ENCODE data around the gene EXOC6B.

EXOC6B gene

GRCh38 chr2:72154386-72154975 is 671.4 kb downstream of the EXOC6B start:
- no peak for TF ChIP-seq CTCF (IDR thresholded peaks at IDR 0.05; ENCODE audit: low read depth, low read length)
- DNase-seq: no peak
- no peaks in the 10 kb centered on the region for H3K36me3 ChIP-seq
- H3K9me3 ChIP-seq (ENCODE audit: severe bottlenecking): no peaks in the 10 kb centered on the region
- peaks cover 11% of the 10 kb centered on the region for H3K27me3 ChIP-seq (ENCODE audit: insufficient read depth, low read depth, severe bottlenecking)
- no peak overlapping the region for H3K4me3 ChIP-seq (ENCODE audit: low read depth, low read length)
- no peak overlapping the region for H3K27ac ChIP-seq

DNA sequence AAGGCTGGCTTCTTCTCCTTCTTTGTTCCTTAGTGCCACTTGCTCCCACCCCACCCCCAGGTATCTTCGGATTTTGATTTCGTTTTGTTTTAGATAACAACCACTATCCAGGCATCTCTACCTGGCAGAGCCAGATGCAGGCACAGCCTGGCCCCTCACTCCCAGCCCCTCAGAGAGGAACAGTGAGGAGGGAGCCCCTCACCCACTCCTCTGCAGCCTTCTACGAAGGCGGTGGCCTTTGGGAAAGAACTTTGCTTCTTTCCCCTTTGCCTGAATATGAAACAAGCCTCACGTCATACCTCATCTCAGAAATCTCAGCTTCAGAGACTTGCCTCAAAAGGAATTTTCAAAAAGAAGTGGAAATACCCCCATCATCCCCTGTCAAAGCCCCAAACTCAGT is 671.9 kb downstream of the EXOC6B start:
- no peak overlapping the region for H3K4me3 ChIP-seq (ENCODE audit: low read depth, low read length)
- no peak overlapping the region for H3K27ac ChIP-seq
- no peaks in the 10 kb centered on the region for H3K9me3 ChIP-seq (ENCODE audit: severe bottlenecking)

DNA sequence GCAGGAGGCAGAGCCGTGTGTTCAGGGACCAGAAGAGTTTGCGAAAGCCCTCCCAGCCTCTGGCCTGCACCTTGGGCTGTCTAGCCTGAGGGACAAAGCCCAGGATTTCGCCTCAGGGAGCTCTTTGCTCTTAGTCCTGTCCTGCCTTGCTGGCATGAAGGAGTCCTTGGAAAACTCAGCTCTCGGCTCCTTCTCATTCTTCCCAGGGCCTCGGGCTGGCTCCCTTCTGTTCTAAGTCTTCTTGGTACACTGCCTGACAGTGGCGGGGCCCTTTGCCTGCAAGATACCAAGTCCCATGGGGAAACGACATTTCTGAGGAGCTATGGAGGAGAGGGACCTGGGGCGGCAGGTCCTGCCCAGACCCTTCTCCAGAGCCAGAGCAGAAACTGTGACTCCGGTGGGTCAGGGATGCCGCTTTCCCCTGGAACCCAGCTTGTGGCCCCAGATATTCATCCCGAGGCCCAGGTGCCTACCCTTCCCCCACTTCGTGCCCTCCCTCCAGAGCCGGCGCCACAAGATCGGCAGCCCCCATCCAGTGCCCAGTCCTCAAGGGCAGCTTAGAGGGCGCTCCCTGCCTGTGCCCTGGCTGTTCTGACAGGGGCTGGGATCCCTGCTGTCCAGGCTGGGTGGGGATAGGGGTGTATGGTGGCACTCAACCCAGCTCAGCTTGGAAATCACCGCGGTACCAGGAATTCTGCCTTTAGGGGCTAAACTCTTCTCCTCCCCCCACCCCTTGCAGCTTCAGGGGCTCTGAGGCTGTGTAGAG is 672.6 kb downstream of the EXOC6B start:
- H3K27ac ChIP-seq: no peak overlapping the region
- H3K36me3 ChIP-seq: no peaks in the 10 kb centered on the region
- H3K9me3 ChIP-seq (ENCODE audit: severe bottlenecking): no peaks in the 10 kb centered on the region
- no peak for TF ChIP-seq CTCF (IDR thresholded peaks at IDR 0.05; ENCODE audit: low read depth, low read length)
- H3K27me3 ChIP-seq (ENCODE audit: insufficient read depth, low read depth, severe bottlenecking): peaks cover 17% of the 10 kb centered on the region
- H3K4me3 ChIP-seq (ENCODE audit: low read depth, low read length): no peak overlapping the region
- DNase-seq: peak; percentile 7

More for the DNA sequence above, 671.9 kb downstream of the EXOC6B start:
- DNase-seq: no peak
- peaks cover 16% of the 10 kb centered on the region for H3K27me3 ChIP-seq (ENCODE audit: insufficient read depth, low read depth, severe bottlenecking)
- no peak for TF ChIP-seq CTCF (IDR thresholded peaks at IDR 0.05; ENCODE audit: low read depth, low read length)
- no peaks in the 10 kb centered on the region for H3K36me3 ChIP-seq

DNA sequence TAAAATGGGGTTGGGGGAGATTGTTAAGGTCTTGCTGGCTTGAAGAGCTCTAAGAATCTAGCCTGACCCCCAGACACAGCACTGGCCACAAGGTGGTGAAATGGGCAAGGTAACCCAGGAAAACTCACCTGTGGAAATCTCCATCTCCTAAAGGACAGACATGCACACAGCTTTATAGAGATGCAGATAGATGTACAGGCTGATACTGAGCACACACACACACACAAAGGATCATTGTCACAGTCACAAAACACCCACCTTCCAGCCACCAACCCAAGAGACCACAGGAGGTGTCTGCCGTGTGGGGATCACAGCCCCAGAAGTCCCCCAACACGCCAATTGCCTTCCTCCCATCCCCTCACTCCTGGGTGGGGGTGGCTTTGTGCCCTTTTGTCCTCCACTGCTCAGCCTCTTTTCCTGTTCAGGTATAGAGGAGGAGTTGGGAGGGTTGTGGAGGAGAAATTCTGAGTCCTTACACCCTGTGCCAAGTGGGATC is 674.9 kb downstream of the EXOC6B start:
- Histone ChIP-seq H3K9me3 (ENCODE audit: severe bottlenecking) (peaks cover 7% of the 10 kb centered on the region), H3K4me3 (ENCODE audit: low read depth, low read length) (no peak overlapping the region), H3K36me3 (no peaks in the 10 kb centered on the region), H3K27me3 (ENCODE audit: insufficient read depth, low read depth, severe bottlenecking) (peaks cover 40% of the 10 kb centered on the region), H3K27ac (no peak overlapping the region)
- DNase-seq: peak; percentile 16
- TF ChIP-seq CTCF (IDR thresholded peaks at IDR 0.05; ENCODE audit: low read depth, low read length): 0 out of 2 replicates have a peak, but pooled peaks have one; percentile 30

DNA sequence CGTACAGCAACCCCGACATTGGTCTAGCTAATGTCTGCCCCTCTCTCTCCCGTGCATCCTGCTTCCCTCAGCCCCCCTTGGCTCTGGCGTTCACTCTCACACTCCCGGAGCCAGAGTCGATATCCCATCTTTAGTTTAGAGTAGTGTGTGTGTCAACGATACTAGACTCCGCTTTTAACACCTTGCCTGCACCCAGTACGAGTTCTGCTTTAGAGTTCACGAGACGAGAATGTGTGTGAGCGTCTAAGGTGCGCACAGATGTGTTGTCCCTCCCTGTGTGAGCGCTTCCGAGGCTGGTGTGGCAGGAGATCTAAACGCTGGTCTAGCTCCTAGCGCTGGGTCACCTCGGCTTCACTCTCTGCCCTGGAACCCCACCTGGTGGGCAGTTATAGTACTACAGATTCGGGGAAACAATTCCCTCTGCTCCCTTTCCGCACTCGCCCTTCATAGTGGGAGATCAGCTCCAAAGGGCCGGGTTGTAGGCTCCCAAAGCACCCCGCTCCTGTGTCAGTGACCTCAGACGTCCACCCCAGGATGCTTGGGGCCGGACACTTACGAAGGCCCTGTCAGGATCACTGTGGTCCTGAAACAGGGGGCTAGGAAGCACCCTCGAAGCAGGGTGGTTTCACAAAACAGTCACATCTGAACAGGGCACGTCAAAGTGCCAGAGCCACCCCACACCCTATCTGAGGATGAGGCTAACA is 675.5 kb downstream of the EXOC6B start:
- TF ChIP-seq CTCF (IDR thresholded peaks at IDR 0.05; ENCODE audit: low read depth, low read length): peak; percentile 84
- peak; percentile 89 for DNase-seq
- Histone ChIP-seq H3K4me3 (ENCODE audit: low read depth, low read length) (peak overlapping the region; percentile 50), H3K36me3 (no peaks in the 10 kb centered on the region), H3K27ac (no peak overlapping the region), H3K9me3 (ENCODE audit: severe bottlenecking) (peaks cover 9% of the 10 kb centered on the region), H3K27me3 (ENCODE audit: insufficient read depth, low read depth, severe bottlenecking) (peaks cover 46% of the 10 kb centered on the region)
